ENCODE data around the gene OTUB2.

DNA sequence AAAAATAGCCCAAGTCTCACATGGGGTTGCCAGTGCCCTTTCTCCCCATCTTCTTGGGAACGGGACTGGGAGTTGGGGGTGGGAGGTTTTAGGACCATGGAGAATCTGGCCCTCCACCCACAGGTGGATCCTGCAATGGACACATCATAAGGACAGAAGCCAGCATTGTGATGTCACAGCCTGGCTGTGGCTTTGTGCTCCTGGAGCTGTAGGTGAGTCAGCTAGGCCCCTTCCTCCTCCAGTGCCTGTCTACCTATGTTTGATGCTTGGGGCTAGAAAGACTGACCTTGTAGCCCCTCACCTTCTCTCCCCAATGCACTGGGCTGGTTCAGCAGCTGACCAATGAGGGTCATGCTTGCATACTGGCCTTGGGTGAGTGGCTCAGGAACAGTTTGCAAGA lies 29.1 kb upstream of the OTUB2 start, which contains the start of gene CCDC197:
- TF ChIP-seq EZH2 (IDR thresholded peaks at IDR 0.05; ENCODE audit: borderline replicate concordance, low read depth, low read length, severe bottlenecking) = no peak
- TF ChIP-seq, protein P1, sequence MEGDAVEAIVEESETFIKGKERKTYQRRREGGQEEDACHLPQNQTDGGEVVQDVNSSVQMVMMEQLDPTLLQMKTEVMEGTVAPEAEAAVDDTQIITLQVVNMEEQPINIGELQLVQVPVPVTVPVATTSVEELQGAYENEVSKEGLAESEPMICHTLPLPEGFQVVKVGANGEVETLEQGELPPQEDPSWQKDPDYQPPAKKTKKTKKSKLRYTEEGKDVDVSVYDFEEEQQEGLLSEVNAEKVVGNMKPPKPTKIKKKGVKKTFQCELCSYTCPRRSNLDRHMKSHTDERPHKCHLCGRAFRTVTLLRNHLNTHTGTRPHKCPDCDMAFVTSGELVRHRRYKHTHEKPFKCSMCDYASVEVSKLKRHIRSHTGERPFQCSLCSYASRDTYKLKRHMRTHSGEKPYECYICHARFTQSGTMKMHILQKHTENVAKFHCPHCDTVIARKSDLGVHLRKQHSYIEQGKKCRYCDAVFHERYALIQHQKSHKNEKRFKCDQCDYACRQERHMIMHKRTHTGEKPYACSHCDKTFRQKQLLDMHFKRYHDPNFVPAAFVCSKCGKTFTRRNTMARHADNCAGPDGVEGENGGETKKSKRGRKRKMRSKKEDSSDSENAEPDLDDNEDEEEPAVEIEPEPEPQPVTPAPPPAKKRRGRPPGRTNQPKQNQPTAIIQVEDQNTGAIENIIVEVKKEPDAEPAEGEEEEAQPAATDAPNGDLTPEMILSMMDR (IDR thresholded peaks at IDR 0.05; ENCODE audit: borderline replicate concordance, extremely low read depth, low read length, poor library complexity, severe bottlenecking) = no peak

All from DND-41 (cell line).